ENCODE measurements around the gene MEDAG. TPM values are rescaled to one million over a fixed set of nuclear protein-coding genes. Genes with fewer than 3 reads are reported as not detected.

MEDAG gene
- total and polyA plus RNA-seq, 2 experiments from 2014 or later: 1.7 to 2.0 TPM

DNA sequence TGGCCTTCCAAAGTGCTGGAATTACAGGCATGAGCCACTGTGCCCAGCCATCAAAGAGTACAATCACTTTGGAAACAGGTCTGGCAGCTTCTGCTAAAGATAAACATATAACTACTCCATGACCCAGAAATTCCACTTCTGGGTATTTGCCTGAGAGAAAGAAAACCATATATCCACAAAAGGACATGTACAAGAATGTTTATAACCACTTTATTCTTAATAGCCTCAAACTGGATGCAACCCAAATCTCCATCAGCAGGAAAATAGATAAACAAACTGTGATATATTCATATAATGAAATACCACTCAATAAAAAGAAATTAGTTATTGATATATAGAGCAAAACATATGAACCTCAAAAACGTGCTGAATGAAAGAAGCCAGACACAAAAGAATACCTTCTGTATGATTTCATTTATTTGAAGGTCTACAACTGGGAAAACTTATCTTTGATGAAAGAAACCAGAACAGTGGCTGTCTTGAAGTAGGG, 66.9 kb downstream of the MEDAG start (continued):
- TF ChIP-seq, protein P1, sequence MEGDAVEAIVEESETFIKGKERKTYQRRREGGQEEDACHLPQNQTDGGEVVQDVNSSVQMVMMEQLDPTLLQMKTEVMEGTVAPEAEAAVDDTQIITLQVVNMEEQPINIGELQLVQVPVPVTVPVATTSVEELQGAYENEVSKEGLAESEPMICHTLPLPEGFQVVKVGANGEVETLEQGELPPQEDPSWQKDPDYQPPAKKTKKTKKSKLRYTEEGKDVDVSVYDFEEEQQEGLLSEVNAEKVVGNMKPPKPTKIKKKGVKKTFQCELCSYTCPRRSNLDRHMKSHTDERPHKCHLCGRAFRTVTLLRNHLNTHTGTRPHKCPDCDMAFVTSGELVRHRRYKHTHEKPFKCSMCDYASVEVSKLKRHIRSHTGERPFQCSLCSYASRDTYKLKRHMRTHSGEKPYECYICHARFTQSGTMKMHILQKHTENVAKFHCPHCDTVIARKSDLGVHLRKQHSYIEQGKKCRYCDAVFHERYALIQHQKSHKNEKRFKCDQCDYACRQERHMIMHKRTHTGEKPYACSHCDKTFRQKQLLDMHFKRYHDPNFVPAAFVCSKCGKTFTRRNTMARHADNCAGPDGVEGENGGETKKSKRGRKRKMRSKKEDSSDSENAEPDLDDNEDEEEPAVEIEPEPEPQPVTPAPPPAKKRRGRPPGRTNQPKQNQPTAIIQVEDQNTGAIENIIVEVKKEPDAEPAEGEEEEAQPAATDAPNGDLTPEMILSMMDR (conservative IDR thresholded peaks at IDR 0.05; ENCODE audit: low read depth in 2 of 2): no peak
- TF ChIP-seq JUNB (IDR thresholded peaks at IDR 0.05; ENCODE audit: unreplicated experiment) (no peak), POLR2AphosphoS5 (IDR thresholded peaks at IDR 0.05; ENCODE audit: low read depth) (no peak)

DNA sequence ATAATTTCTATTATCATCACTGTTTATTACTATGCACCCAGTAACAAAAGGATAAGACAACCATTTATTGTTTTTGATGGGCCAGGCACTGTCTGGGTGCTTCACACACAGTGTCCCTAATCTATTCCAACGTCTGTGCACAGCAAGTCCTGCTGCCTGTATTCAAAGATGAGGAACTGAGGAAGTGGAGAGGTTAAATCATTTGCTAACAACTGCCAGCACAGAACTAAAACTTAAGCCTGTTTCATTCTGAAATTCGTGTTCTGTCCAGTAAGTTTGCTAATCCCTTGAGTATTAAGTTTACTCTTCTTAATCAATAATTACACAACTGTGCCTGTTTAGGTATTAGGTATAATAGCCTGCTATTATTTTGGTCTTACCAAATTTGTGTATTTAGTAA, 68.3 kb downstream of the MEDAG start:
- no peaks in the 10 kb centered on the region for H3K79me2 ChIP-seq (replicated peaks; ENCODE audit: insufficient read depth)
- TF ChIP-seq ZNF114 (CRISPR knock-in tag; IDR thresholded peaks at IDR 0.05) (no peak), JUNB (IDR thresholded peaks at IDR 0.05; ENCODE audit: unreplicated experiment) (no peak)
- H3K27ac ChIP-seq (ENCODE audit: low read depth): no peak overlapping the region
- H3K4me1 Mint-ChIP-seq: peaks cover 4% of the 10 kb centered on the region; the same call in 1 of the 3 replicates
- no peaks in the 10 kb centered on the region for H3K4me1 ChIP-seq (ENCODE audit: insufficient read depth)
- no peaks in the 10 kb centered on the region; the same call in 2 of the 3 replicates for H3K9me3 Mint-ChIP-seq
- H2AFZ ChIP-seq: no peak overlapping the region
- H4K20me1 ChIP-seq (replicated peaks; ENCODE audit: insufficient read depth): no peaks in the 10 kb centered on the region
- no peak overlapping the region for H3K27ac Mint-ChIP-seq
- H3K9me2 ChIP-seq (ENCODE audit: insufficient read depth): no peaks in the 10 kb centered on the region
- H3K27me3 ChIP-seq (ENCODE audit: insufficient read depth): no peaks in the 10 kb centered on the region
- H3K4me3 Mint-ChIP-seq: no peak overlapping the region
- H3K4me2 ChIP-seq: no peak overlapping the region
- no peaks in the 10 kb centered on the region for H3K27me3 Mint-ChIP-seq (ENCODE audit: insufficient read depth, low read depth, poor library complexity)
- no peak for ATAC-seq
- H3F3A ChIP-seq (replicated peaks; ENCODE audit: low read depth): no peaks in the 10 kb centered on the region
- H3K36me3 Mint-ChIP-seq (ENCODE audit: low read depth): no peaks in the 10 kb centered on the region
- DNase-seq (ENCODE audit: low spot score): no peak
- H3K36me3 ChIP-seq (ENCODE audit: insufficient read depth): no peaks in the 10 kb centered on the region
- no peak overlapping the region for H3K4me3 ChIP-seq

Other genes starting within 250 kb of the MEDAG start
- not detected in 2 replicates for gene ALOX5AP, start 170.7 kb upstream of the MEDAG start, total RNA-seq (2014; rRNA removed; shearing (Covaris generic))
- 0.23 TPM in 1 of 2 replicates, not detected in the other for gene ALOX5AP, start 170.7 kb upstream of the MEDAG start, polyA plus RNA-seq (2016; fragmentation: Nextera tagmentation; extraction: Ambion mirVana)
- not detected in 2 replicates for gene TEX26, start 26.4 kb downstream of the MEDAG start, total RNA-seq (2014; rRNA removed; shearing (Covaris generic))
- not detected in 2 replicates for gene TEX26, start 26.4 kb downstream of the MEDAG start, polyA plus RNA-seq (2016; fragmentation: Nextera tagmentation; extraction: Ambion mirVana)